SU-DHL-6 (cell line): ENCODE results near the gene SYT7.

Experiments
- H2AFZ ChIP-seq: fragments of 200-600 bp; sonication (generic); 2 replicates; pipeline ENCODE4 v1.6.1; 2014; ENCODE audit warnings: low read depth, mild to moderate bottlenecking, moderate library complexity, mixed read lengths, antibody characterized with exemption, low read length; ENCODE audit not compliant: severe bottlenecking
- H3F3A ChIP-seq: fragments of 200-600 bp; shearing (Covaris generic); 2 replicates; pipeline ENCODE4 v1.6.0; 2016; ENCODE audit warnings: antibody characterized with exemption, mild to moderate bottlenecking; ENCODE audit not compliant: insufficient read depth
- H3K27ac ChIP-seq: fragments of 200-600 bp; sonication (generic); 2 replicates; pipeline ENCODE4 v1.5.1; 2016; ENCODE audit warnings: low read depth, mild to moderate bottlenecking, low read length, moderate library complexity, mixed read lengths
- H3K27me3 ChIP-seq: fragments of 200-600 bp; sonication (generic), shearing (Covaris generic); 2 replicates; pipeline ENCODE4 v1.6.0; 2014; ENCODE audit warnings: mild to moderate bottlenecking, low read length
- H3K36me3 ChIP-seq: fragments of 200-600 bp; sonication (generic); 2 replicates; pipeline ENCODE4 v1.6.1; 2014; ENCODE audit warnings: mild to moderate bottlenecking, low read length, mixed read lengths
- H3K4me2 ChIP-seq: fragments of 300-600, 200-600 bp; shearing (Covaris generic), sonication (generic); 2 replicates; pipeline ENCODE4 v1.6.0; 2014; ENCODE audit warnings: low read length, low read depth, mild to moderate bottlenecking; ENCODE audit not compliant: poor library complexity, severe bottlenecking
- H3K4me3 ChIP-seq: fragments of 200-600 bp; sonication (generic); 2 replicates; pipeline ENCODE4 v1.5.1; 2014; ENCODE audit warnings: antibody characterized with exemption, low read length, mild to moderate bottlenecking, mixed read lengths; ENCODE audit not compliant: insufficient read depth, poor library complexity, severe bottlenecking
- H3K79me2 ChIP-seq: fragments of 200-600 bp; sonication (generic); 2 replicates; pipeline ENCODE4 v1.6.1; 2014; ENCODE audit warnings: mild to moderate bottlenecking, low read length, moderate library complexity; ENCODE audit not compliant: insufficient read depth
- H3K9ac ChIP-seq: fragments of 200-600 bp; sonication (generic); 2 replicates; pipeline ENCODE4 v1.7.0; 2014; ENCODE audit warnings: mild to moderate bottlenecking, low read length
- H3K9me2 ChIP-seq: fragments of 200-600 bp; sonication (generic); replicated peaks from 2 replicates; pipeline ENCODE4 v1.6.1; 2014; ENCODE audit warnings: low read length; ENCODE audit not compliant: insufficient read depth
- H3K9me3 ChIP-seq: fragments of 200-600 bp; sonication (generic); 2 replicates; pipeline ENCODE4 v1.6.1; 2014; ENCODE audit warnings: low read length, mixed read lengths; ENCODE audit not compliant: insufficient read depth
- H4K20me1 ChIP-seq: fragments of 200-600 bp; sonication (generic); 2 replicates; pipeline ENCODE4 v1.6.1; 2014; ENCODE audit warnings: low read depth, mild to moderate bottlenecking, antibody characterized with exemption, low read length, moderate library complexity, mixed read lengths
- CTCF ChIP-seq: fragments of 200-600 bp; sonication (generic); IDR thresholded peaks from one replicate; pipeline ENCODE4 v1.5.1; 2017; ENCODE audit warnings: antibody characterized with exemption, mild to moderate bottlenecking, low read length, moderate library complexity; ENCODE audit not compliant: insufficient read depth, poor library complexity, severe bottlenecking
- EZH2phosphoT487 ChIP-seq: fragments of 200-600 bp; sonication (generic), shearing (Covaris generic); conservative IDR thresholded peaks from 2 replicates; pipeline ENCODE4 v1.6.1; 2018; ENCODE audit warnings: mild to moderate bottlenecking, antibody characterized with exemption, low read length, moderate library complexity, mixed read lengths

Gene SYT7

GRCh38 chr11:61577383-61578118 is 3.3 kb downstream of the SYT7 start:
- no peak overlapping the region for H3K27ac ChIP-seq

GRCh38 chr11:61575886-61576861 is 4.7 kb downstream of the SYT7 start:
- Histone ChIP-seq H3K79me2 (no peaks in the 10 kb centered on the region), H3K4me2 (no peak overlapping the region), H3K9me3 (no peaks in the 10 kb centered on the region), H3K27me3 (no peaks in the 10 kb centered on the region), H3K9me2 (no peaks in the 10 kb centered on the region), H2AFZ (no peak overlapping the region), H3F3A (no peaks in the 10 kb centered on the region), H4K20me1 (no peaks in the 10 kb centered on the region), H3K27ac (no peak overlapping the region), H3K4me3 (no peak overlapping the region), H3K9ac (no peak overlapping the region), H3K36me3 (no peaks in the 10 kb centered on the region)
- no peak for TF ChIP-seq CTCF

More at GRCh38 chr11:61577383-61578118, 3.3 kb downstream of the SYT7 start:
- TF ChIP-seq EZH2phosphoT487 (no peak), CTCF (no peak)
- H3K27me3 ChIP-seq, result no peaks in the 10 kb centered on the region; the same call in 1 of the 2 replicates
- no peak overlapping the region for H3K9ac ChIP-seq
- H3K4me3 ChIP-seq, result no peak overlapping the region
- no peaks in the 10 kb centered on the region for H3K79me2 ChIP-seq
- H3F3A ChIP-seq, result no peaks in the 10 kb centered on the region
- H3K4me2 ChIP-seq, result no peak overlapping the region
- no peaks in the 10 kb centered on the region for H4K20me1 ChIP-seq
- H3K9me3 ChIP-seq, result no peaks in the 10 kb centered on the region
- no peaks in the 10 kb centered on the region for H3K9me2 ChIP-seq
- H2AFZ ChIP-seq, result no peak overlapping the region
- no peaks in the 10 kb centered on the region for H3K36me3 ChIP-seq

- H3K27me3 ChIP-seq, result no peaks in the 10 kb centered on the region
- H3K9me3 ChIP-seq, result no peaks in the 10 kb centered on the region
- TF ChIP-seq EZH2phosphoT487, result no peak
- TF ChIP-seq CTCF, result no peak
These were observed 6.3 kb downstream of the SYT7 start for GRCh38 chr11:61574611-61575010.

More at GRCh38 chr11:61574611-61575010, 6.3 kb downstream of the SYT7 start:
- Histone ChIP-seq H3K4me3 (no peak overlapping the region), H3F3A (no peaks in the 10 kb centered on the region), H3K36me3 (no peaks in the 10 kb centered on the region), H3K4me2 (no peak overlapping the region), H2AFZ (no peak overlapping the region), H3K9me2 (no peaks in the 10 kb centered on the region), H3K9ac (no peak overlapping the region), H4K20me1 (no peaks in the 10 kb centered on the region), H3K79me2 (no peaks in the 10 kb centered on the region), H3K27ac (no peak overlapping the region)
